OCI-LY3 (cell line): Measurements from ENCODE around the gene RNF4.
A peak's percentile ranks its signal among the peaks of the same experiment; 100 is the strongest.

Experiments
- H2AFZ ChIP-seq: fragments of 200-600, 300-600 bp; shearing (Covaris generic); 2 replicates; pipeline ENCODE4 v1.6.0; 2014; ENCODE audit warnings: antibody characterized with exemption, low read depth, low read length
- H3K27ac ChIP-seq: fragments of 200-600, 300-600 bp; sonication (generic); 2 replicates; pipeline ENCODE4 v1.5.1; 2014; ENCODE audit warnings: mild to moderate bottlenecking, low read length, moderate library complexity, mixed read lengths
- H3K27me3 ChIP-seq: fragments of 200-600, 300-600 bp; sonication (generic); 2 replicates; pipeline ENCODE4 v1.6.1; 2014; ENCODE audit warnings: low read depth, low read length, mixed read lengths
- H3K36me3 ChIP-seq: fragments of 200-600, 300-600 bp; sonication (generic); replicated peaks from 2 replicates; pipeline ENCODE3; 2014; ENCODE audit warnings: low read depth, low read length, mixed read lengths
- H3K4me1 ChIP-seq: fragments of 300-600, 200-600 bp; sonication (generic); 2 replicates; pipeline ENCODE4 v1.6.1; 2014; ENCODE audit warnings: low read length, mixed read lengths
- H3K4me2 ChIP-seq: fragments of 200-600, 300-600 bp; sonication (generic); 2 replicates; pipeline ENCODE4 v1.6.1; 2014; ENCODE audit warnings: low read length, mixed read lengths
- H3K4me3 ChIP-seq: fragments of 300-600, 200-600 bp; sonication (generic); 2 replicates; pipeline ENCODE4 v1.5.1; 2014; ENCODE audit warnings: antibody characterized with exemption, mild to moderate bottlenecking, low read length, moderate library complexity
- H3K79me2 ChIP-seq: fragments of 300-600, 200-600 bp; shearing (Covaris generic); 2 replicates; pipeline ENCODE4 v1.6.1; 2014; ENCODE audit warnings: mild to moderate bottlenecking, low read length, mixed read lengths
- H3K9ac ChIP-seq: fragments of 300-600, 200-600 bp; shearing (Covaris generic); 2 replicates; pipeline ENCODE4 v1.6.0; 2014; ENCODE audit warnings: mild to moderate bottlenecking, low read length, moderate library complexity
- H3K9me3 ChIP-seq: fragments of 200-600, 300-600 bp; shearing (Covaris generic); 2 replicates; pipeline ENCODE4 v1.6.1; 2014; ENCODE audit warnings: low read length, mixed read lengths; ENCODE audit not compliant: insufficient read depth
- H4K20me1 ChIP-seq: fragments of 200-600, 300-600 bp; sonication (generic); 2 replicates; pipeline ENCODE4 v1.6.1; 2016; ENCODE audit warnings: low read length, mixed read lengths; ENCODE audit not compliant: insufficient read depth
- EZH2phosphoT487 ChIP-seq: fragments of 200-600 bp; shearing (Covaris generic); IDR thresholded peaks from 2 replicates; pipeline ENCODE4 v1.6.1; 2018; ENCODE audit warnings: antibody characterized with exemption, mixed run types, low read depth
- TF ChIP-seq, protein P1 (sequence below): fragments of 200-600, 300-600 bp; sonication (generic); IDR thresholded peaks from 2 replicates; pipeline ENCODE4 v1.5.1; 2014; ENCODE audit warnings: antibody characterized with exemption, low read length, low read depth

RNF4 gene

DNA sequence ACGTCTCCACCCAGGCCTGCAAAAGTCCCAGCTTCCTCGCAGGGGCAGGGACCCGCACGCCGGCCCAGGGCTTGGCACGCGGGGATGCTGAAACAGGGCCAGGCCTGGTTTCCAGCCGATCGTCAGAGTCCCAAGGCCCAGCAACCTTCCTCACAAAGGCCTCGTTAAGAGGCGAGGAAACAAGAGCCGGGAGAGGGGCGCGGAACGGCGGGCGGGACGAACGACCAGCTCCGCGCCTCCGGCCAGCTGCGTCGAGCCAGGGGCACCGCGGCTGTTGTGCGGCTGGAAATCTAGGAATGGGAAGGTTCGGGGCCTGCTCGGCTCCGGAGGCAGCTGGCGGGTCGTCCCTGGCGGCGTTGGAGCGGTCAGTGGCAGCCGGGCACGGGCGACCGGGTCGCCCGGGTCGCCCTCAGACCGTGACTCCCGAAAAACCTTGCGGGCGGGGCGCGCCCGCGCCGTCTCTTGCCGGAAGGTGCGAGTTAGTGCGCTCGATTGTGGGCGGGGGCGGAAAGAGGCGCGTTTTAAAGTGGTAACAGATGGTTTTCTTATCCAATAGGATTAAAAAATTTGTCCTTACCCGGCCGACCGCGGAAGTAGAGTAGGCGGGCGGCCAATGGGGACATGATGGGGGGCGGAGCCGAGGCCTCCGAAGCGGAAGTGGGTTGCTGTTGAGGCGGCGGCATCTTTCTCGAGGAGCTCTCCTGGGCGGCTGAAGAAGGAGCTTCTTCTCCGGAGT lies at the start of gene RNF4:
Gene RNF4, plus strand, starts transcription at position 651 of the 736 bp plus-strand sequence. CDS start 21,388 bp downstream, outside the sequence.
- Histone ChIP-seq H3K4me1 (peaks cover 11% of the 10 kb centered on the region), H2AFZ (peak within 1 kb of the TSS; percentile 73), H3K4me3 (peak within 1 kb of the TSS; percentile 99), H4K20me1 (peaks cover 39% of the 10 kb centered on the region), H3K27ac (peak within 1 kb of the TSS; percentile 90), H3K9me3 (no peaks in the 10 kb centered on the region), H3K79me2 (peaks cover 60% of the 10 kb centered on the region), H3K36me3 (peaks cover 28% of the 10 kb centered on the region), H3K9ac (peak within 1 kb of the TSS; percentile 99), H3K4me2 (peak within 1 kb of the TSS; percentile 100), H3K27me3 (no peaks in the 10 kb centered on the region)
- TF ChIP-seq, protein P1, sequence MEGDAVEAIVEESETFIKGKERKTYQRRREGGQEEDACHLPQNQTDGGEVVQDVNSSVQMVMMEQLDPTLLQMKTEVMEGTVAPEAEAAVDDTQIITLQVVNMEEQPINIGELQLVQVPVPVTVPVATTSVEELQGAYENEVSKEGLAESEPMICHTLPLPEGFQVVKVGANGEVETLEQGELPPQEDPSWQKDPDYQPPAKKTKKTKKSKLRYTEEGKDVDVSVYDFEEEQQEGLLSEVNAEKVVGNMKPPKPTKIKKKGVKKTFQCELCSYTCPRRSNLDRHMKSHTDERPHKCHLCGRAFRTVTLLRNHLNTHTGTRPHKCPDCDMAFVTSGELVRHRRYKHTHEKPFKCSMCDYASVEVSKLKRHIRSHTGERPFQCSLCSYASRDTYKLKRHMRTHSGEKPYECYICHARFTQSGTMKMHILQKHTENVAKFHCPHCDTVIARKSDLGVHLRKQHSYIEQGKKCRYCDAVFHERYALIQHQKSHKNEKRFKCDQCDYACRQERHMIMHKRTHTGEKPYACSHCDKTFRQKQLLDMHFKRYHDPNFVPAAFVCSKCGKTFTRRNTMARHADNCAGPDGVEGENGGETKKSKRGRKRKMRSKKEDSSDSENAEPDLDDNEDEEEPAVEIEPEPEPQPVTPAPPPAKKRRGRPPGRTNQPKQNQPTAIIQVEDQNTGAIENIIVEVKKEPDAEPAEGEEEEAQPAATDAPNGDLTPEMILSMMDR, result no peak
- TF ChIP-seq EZH2phosphoT487, result no peak

DNA sequence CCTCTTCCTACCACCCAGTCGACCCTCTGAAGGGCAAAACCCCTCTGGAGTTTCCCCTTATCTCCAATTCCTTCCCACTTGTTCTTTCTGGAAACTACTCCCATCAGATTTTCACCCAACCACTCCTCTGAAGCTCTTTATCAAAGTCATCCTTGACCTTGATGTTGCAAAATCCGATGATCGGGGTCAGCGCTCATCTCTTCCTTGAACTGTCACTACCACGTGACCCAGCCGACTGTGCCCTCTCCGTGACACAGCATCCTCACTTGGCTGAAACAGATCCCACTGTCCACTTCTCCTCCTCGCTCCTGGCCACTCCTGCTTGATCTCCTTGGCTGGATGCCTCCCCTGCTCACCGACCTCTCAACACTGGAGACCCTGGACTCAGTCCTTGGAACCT lies 49.1 kb upstream of the RNF4 start:
- Histone ChIP-seq H3K79me2 (no peaks in the 10 kb centered on the region), H3K4me2 (no peak overlapping the region), H3K27me3 (peaks cover 18% of the 10 kb centered on the region), H3K9ac (no peak overlapping the region), H3K4me3 (no peak overlapping the region), H3K36me3 (no peaks in the 10 kb centered on the region), H2AFZ (no peak overlapping the region), H3K4me1 (peaks cover 21% of the 10 kb centered on the region), H3K9me3 (no peaks in the 10 kb centered on the region), H3K27ac (no peak overlapping the region), H4K20me1 (no peaks in the 10 kb centered on the region)
- TF ChIP-seq, protein P1, result no peak
- TF ChIP-seq EZH2phosphoT487, result no peak

- H3K9me3 ChIP-seq, result no peaks in the 10 kb centered on the region
- H2AFZ ChIP-seq, result no peak overlapping the region
- no peak overlapping the region for H3K27ac ChIP-seq
- no peaks in the 10 kb centered on the region for H3K36me3 ChIP-seq
- peaks cover 21% of the 10 kb centered on the region for H3K4me1 ChIP-seq
- H3K9ac ChIP-seq, result no peak overlapping the region
- no peak overlapping the region for H3K4me3 ChIP-seq
- no peaks in the 10 kb centered on the region for H4K20me1 ChIP-seq
- no peak overlapping the region; the same call in 1 of the 2 replicates for H3K4me2 ChIP-seq
- H3K79me2 ChIP-seq, result no peaks in the 10 kb centered on the region
- TF ChIP-seq EZH2phosphoT487, result no peak
- TF ChIP-seq, protein P1, result no peak
- H3K27me3 ChIP-seq, result peaks cover 18% of the 10 kb centered on the region
These were observed 47.0 kb upstream of the RNF4 start for GRCh38 chr4:2421928-2422327.

DNA sequence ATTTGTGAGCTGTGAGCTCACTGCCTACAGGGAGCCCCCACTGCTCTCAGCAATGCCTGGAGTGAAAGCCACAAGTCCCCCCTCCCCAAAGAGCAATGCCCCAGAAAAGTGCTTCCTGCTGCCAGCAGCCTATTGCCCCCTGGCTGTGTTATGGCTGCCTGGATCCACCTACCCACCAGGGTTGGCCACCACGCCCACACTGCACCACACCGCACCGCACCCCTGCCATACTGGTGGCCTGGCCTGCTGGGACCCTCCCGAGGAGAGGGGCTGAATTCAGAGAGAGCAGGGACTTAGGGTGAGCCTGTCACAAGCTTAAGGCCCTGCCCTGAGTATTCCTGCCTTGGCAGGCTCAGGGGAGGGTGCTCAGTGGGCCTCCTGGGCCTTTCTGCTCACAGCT lies 45.8 kb upstream of the RNF4 start:
- Histone ChIP-seq H3K36me3 (no peaks in the 10 kb centered on the region), H2AFZ (no peak overlapping the region), H3K27me3 (peaks cover 18% of the 10 kb centered on the region), H3K9ac (no peak overlapping the region), H3K4me1 (peaks cover 15% of the 10 kb centered on the region), H3K27ac (no peak overlapping the region), H3K4me3 (no peak overlapping the region), H3K79me2 (no peaks in the 10 kb centered on the region), H3K4me2 (no peak overlapping the region), H4K20me1 (no peaks in the 10 kb centered on the region), H3K9me3 (no peaks in the 10 kb centered on the region)
- no peak for TF ChIP-seq EZH2phosphoT487
- TF ChIP-seq, protein P1, result no peak
